OCI-M1 (cell line): ENCODE data around the gene ZNHIT1.
A peak's percentile ranks its signal among the peaks of the same experiment; 100 is the strongest.

Experiments
- DNase-seq: peaks from one replicate; lab custom pipeline; 2025; lab: John Stamatoyannopoulos, UW

Gene ZNHIT1

DNA sequence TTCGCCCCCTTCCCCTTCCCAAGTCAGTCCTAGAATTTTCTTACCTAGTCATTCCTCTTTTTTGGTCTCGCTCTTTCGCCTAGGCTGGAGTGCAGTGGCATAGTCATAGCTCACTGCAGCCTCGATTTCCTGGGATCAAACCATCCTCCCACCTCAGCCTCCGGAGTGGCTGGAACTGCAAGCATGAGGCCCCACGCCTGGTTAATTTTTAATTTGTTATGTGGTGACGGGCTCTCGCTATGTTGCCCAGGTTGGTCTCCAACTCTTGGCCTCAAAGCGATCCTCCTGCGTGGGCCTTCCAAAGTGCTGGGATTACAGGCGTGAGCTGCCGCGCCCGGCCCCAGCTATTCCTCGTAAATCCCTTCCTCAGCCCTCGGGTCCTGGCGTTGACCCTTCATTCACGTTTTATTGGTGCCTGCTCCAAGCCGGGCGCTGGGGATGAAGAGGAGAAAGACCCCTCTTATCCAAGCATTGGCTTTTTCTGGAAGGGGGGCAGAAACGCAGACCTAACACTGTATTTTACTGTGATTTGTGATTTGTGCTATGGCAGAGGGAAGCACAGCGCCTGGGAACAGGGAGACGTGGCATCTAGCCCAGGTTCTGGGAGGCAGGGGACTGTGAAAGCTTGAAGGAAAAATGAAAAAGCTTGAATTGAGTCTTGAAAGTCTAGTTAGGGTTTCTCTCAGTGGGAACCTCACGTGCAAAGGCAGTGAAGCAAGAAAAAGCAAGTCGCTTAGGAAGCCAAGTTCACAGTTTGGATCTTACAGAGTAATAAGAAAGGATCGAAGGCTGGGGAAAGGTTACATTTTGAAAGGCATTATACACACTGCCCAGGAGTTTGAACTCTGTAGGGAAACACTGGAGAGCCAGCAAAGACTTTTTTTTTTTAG, 516 bp downstream of the ZNHIT1 start:
- DNase-seq, result no peak

DNA sequence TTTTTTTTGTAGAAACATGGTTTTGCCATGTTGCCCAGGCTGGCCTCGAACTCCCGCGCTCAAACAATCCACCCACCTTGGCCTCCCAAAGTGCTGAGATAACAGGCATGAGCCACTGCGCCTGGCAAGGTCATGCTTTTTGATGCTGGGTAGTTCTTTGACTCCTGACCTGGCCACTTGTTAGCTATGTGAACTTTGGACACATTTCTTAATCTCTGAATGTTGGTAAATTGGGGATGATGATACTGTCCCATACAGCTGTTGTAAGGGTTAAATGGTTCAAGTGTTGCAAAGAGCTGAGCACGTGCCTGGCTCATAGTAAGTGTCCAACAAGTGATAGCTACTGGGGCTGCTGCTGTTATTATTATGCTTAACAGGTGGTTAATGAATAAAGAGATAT, 2.3 kb downstream of the ZNHIT1 start:
- no peak for DNase-seq

DNA sequence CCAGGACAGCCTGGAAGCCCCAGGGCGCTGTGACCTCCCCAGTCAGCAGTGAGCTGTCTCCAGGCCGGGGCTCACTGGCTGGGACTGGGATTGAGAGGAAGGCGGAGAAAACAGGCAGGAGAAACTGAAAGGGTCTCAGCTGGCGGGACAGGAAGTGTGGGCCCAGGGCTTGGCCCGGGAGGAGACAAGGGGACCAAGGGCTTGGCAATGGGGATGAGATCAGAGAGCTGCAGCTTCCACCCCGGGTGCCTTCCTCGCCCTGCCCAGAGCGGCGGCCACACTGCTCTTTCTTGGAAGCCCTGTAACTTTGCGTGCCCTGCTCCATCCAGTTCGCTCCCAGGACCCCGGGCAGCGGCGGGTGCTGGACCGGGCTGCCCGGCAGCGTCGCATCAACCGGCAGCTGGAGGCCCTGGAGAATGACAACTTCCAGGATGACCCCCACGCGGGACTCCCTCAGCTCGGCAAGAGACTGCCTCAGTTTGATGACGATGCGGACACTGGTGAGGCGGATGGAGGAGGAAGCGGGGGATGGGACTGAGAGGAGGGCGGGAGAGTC, 4.4 kb downstream of the ZNHIT1 start:
- DNase-seq, result no peak

DNA sequence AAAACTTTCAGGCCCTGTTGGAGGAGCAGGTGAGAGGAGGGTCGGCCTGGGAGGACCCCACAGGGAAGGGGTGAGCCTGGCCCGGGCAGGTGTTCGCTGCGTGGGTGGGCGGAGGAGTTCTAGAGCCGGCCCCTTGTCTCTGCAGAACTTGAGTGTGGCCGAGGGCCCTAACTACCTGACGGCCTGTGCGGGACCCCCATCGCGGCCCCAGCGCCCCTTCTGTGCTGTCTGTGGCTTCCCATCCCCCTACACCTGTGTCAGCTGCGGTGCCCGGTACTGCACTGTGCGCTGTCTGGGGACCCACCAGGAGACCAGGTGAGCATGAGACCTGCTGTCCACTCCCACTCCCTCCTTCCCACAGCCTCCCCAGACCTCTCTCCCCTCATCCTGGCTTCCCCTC, 5.6 kb downstream of the ZNHIT1 start:
- no peak for DNase-seq

DNA sequence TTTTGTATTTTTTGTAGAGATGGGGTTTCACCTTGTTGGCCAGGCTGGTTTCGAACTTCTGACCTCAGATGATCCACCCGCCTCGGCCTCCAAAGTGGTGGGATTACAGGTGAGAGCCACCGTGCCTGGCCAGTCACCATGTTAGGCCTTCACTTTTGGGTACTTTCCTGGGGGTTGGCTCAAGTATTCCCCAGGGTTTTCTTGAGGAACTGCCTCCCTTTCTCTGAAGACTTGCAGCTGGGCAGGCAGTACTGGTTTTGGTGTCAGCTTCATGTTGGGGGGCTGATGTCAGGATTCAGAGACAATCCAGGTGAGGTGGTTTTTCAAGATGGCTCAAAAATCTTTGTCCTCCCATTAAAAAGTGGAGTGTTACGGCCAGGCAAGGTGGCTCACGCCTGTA, 7.7 kb downstream of the ZNHIT1 start:
- DNase-seq, result no peak

DNA sequence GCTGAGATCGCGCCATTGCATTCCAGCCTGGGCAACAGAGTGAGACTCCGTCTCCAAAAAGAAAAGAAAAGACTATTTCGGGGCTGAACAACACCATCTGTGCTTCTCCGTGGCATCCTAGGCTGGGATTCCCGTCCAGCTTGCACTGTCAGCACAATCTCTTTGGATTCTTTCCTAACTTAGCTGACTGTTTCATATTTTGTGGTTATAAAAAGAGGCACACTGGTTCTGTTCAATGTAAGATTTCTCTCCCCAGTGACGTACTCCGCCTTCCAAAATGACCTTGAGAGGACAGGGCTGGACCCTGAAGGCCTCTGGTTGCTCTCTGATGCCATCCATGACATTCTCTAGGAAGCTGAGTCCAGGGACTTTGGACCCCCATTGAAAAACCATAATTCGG, 8.8 kb downstream of the ZNHIT1 start:
- no peak for DNase-seq

DNA sequence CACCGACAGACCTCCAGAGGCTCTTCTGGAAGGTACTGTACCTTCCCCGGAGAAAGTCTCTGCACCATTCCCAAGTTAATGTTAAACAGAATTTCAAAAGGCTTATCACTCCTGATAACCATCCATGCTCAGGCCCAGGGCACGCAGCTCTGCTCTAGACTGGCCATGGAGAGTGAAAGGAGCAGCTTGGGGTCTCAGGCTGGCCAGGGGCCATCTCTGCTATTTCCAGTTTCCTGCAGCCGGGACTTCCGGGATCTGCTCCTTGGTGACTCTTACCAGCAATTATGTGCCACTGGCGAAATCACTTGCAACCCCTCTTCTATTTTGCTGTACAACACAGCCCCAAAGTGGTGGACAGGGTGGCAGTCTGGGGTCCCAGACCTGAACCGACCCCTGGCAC, 13.7 kb downstream of the ZNHIT1 start:
- no peak for DNase-seq

DNA sequence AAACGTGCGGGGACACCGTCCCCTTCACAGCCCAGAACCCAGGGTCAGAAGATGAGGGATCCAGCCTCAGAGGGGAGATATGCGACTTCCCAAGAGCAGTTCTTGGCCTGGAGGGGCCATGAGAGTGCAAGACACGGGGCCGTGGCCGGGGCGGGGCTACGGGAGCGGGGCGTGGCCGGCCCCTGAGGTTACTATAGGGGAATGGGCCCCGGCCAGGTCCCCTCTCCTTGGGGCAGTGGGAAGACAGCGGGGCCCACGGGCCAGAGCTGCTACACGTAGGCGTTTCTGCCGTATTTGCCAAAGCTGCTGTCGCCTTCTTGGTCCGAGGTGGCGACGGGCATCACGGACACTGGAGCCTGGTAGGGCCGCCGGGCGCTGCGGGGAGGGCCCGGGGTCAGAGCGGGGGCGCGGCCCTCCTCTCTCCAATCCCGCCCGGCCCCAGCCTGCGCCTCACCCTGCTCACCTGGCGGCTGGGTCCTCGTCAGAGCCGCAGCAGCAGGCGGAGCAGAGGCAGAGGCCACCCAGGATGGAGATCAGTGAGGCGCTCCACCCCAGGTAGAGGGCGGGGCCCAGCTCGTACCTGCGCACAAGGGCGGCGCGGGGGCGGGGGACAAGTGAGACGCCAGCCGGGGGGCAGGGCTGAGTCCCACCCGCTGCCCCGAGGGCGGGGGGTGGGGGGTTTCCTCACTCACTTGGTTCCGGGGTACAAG, 14.3 kb downstream of the ZNHIT1 start:
- no peak for DNase-seq

DNA sequence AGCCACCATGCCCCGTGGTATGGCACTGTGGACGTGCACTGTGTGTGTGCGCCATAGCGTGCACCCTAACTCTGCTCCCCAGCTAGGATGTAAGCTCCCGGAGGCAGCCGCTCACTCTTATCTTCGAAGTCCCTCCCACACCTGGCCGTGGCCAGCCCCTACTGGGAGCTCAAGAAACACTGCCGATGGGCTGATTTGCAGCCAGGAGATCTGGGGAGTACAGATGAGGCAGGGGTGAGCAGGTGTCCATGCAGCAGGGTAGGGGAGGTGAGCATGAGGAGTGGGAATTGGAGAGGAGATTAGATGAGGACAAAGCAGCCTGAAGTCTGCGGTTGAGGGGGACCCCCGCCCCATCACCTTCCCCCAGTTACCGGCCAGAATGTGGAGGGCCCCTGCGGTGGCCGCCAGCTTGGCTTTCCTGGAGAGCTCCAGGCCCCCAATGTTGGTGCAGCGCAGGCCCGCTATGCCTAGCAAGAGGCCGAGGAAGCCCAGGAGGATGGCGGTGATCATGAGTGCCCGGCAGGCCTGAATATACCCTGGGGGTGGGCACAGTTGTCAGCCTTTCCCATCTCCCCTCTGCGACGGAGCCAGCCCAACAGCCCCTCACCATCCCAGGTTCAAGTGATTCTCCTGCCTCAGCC, 16.1 kb downstream of the ZNHIT1 start:
- DNase-seq, result no peak

DNA sequence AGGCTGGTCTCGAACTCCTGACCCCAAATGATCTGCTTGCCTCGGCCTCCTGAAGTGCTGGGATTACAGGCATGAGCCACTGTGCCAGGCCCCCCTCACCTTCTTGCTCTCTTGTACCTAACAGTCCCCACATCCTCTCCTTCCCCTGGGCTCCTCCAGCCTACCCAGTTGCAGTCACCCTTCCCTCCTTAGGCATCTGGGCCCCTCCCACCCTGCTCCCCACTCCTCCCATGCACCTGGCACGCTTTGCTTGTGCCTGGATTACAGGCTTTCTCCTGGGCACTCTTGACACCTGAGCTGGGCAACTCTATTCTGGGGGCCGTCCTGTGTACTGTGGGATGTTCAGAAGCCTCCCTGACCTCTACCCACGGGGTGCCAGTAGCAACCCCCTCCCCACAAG, 16.7 kb downstream of the ZNHIT1 start:
- DNase-seq, result no peak

DNA sequence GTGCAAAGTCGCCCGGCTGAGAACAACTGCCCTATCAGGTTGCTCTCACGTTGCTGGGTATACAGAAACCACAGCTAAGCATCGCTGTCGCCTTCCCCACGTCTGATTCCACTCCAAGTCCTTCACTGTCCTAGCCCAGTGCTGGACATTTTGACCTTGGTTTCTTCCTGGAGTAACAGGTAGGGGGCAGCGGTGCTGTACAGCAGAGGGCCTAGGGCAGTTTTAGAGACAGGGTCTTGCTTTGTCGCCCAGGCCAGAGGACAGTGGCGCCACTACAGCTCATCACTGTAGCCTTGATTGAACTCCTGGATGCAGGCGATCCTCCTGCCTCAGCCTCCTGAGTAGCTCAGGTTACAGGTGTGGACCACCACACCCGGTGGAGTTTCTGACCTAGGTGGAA, 17.1 kb downstream of the ZNHIT1 start:
- DNase-seq, result peak; percentile 65

DNA sequence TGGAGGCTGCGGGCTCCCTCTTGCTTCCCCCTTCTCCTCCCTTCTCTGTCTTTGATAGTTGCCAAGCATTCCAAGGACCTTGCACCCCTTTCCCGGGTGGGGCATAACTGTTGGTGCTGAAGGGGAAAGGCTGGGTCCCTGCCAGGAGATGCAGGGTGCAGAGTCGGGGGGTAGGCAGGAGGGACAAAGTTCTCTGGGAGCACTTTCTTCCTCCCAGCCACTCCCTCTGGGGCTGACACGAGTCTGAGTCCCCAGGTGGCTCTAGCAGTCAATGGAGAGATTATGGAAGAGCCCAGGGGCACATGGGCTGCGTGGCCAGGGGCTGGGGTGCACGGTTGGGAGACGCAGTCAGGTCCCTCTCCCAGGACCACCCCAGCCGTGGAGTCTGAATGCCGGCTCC, 17.6 kb downstream of the ZNHIT1 start:
- DNase-seq, result no peak

DNA sequence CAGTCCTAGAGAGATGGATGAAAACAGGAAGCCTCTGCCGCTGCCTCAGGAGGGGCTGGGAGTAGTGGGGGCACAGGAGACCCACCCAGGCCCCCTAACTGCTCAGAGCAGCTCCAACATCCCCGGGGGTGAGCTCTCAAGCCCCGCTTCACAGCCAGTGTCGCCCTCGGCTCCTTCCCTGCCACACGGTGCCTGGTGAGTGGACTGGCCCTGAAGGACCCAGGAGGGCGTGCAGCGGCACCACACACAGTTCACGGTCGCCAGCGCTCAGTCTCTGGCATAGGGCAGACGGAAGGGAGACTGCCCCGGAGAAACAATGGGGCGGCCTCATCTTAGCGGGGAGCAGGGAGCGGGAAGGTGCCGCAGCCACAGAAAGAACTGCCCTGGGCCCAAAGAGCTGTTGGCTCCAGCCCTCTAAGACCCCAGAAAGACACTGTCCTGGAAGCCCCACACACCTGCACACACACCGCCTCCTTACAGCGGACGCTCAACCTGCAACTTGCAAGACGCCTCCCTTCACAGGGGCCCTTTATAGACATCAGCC, 18.4 kb downstream of the ZNHIT1 start:
- no peak for DNase-seq

DNA sequence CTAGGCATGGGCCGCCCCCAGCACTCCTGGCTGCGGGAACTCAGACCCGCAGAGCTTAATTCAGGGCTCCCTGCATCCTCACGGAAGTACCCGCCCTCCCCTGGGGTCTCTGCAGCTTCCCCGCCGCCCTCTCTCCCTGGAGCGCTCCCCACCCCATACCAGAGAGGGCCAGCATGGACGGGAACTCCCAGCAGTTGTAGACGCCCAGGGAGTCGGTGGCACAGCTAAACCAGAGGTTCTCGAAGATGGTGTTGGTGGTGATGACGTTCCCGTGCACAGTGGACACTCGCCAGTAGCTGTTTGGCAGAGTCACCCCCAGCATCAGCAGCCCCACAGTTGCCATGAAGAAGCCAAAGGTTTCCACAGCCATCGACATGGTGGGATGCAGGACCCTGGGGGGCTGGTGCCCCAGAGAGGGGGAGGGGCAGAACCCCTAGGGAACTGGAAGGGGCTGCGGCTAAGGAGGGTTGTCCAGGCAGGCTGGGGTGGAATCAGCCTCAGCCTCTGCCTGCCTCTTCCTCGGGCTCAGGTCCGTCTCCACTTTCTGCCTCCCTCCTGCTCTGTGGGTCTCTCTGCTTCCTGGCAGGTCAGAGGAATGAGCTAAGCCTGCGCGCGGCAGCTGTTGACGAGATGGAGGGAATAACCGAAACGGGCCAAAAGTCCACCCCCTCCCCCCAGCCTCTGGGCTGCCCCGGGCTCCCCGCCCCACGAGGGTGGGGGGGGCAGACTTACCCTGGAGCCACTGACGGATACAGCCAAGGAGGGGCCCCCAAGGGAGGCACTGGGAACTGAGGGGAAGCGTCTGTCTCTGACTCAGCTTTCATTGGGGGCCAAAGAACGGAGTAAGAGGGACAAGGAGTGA, 19.5 kb downstream of the ZNHIT1 start, which contains the start of gene CLDN15:
Gene CLDN15 (minus strand): TSS at position 597 of the 862 bp plus-strand sequence. CDS start 221 bp downstream, at position 376.
- no peak for DNase-seq

DNA sequence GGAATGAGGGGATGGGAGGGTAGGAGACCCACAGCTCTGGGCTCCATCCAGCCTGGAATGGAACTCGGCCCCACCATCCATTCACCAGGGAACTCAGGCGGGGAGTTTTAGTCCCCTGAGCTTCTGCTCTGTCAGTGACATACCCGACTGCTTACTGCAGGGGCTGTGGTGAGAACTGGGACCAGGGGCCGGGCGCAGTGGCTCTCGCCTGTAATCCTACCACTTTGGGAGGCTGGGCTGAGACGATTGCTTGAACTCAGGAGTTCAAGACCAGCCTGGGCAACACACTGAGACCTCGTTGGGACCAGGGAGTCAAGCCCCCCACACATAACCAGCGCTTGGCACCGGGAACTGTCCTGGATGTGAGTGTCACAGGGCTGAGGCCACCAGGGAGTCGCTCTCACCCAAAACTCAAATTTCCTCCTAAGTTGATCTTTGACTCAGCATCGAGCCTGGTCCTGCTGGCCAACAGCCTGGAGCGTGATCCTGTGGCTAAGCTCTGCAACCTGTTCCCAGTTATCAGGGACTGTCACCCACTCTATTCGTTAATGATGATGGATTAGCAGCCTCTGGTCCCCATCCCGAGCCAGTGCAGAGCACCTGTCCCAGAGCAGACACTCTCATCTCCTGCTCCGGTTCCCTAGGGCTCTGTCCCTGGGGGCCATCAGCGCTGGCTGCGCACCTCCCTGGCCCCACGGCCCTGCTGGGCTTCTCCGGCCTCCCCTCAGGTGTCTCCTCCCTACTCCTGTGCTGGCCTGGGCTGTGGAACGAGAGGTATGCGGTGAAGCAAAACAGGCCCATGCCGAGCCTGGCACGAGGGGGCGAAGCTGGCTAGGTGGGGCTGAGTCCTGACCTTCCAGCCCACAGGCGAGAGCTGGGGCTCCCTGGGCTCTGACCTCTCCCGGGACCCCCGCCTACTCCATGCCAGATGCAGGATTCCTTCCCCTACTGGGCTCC, 20.5 kb downstream of the ZNHIT1 start:
- no peak for DNase-seq

DNA sequence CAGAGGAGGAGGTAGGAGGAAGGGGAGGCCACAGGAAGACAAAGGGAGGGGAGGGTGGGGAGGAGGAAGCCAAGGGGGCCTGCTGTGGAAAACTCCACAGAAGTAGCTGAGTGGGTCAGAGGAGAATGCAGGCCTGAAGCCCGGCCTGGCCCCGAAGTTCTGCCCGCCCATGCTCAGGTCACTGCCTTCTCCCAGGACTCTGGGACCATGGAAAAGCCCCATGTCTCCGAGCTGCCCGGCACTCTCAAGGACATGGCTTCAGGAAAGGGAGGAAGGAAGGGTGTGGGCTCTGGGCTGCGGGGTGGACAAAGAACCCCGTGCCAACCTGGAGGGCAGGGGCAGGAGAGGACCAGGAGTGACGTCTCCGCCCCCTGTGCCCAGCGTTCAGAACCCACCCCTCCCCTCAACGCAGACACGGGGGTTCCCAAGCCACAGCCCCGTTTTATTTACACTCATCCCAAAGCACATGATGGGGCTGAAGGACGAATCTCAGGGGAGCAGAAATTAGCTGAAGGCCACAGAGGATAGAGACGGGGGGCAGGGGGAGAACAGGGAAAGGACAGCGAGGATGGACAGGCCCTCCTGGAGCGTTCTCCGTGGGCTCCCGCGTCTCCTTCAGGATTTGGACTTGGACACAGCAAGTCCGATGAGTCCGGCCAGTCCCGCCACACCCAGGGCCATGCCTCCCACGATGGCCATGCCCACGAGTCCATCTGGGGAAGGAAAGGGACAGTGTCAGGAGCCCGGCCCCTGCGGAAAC, 21.4 kb downstream of the ZNHIT1 start:
- DNase-seq, result no peak

DNA sequence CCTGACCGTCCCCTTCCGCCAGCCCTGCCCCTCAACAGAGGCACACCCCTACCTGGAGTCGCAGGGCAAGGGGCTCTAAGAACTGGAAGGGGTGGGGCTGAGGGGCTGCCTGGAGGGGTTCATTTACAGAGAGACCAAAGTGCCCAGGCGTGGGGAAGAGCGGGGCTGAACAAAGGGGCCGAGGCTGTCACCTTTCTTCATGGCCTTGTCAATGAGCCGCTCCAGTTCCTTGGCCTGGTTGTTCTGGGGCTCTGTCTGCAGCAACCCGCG, 21.9 kb downstream of the ZNHIT1 start:
- no peak for DNase-seq

DNA sequence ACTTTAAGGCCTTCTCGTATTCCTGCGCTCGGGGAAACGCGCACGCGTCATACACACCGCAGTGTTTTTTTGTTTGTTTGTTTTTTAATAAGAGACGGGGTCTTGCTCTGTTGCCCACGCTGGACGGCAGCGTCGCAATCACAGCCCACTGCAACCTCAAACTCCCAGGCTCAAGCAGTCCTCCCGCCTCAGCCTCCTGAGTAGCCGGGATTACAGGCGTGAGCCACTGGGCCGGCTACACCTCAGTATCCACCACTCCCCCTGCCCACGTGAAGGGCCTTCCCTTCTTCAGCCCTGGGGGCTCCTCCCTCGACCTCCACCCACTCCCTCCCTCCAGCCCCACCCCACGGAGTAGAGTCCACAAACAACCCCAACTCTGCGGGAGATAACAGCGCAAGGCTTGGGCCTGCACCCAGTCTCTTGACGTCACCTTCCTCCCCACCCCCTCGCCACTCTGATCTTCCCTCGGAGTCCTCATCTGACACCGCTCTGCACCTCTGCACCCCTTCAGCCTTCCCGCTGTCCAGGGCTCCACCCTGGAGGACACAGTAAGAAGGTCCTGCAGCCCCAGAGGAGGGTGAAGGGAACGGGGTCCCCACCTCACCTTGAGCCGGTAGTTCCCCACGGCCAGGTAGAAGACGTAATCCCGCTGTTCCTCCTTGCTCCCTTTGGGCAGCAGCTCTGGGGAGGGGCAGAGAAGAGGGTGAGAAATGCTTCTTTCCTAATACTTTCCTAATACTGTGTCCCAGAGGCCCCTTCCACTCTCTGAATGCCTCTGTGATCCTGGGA, 22.5 kb downstream of the ZNHIT1 start:
- no peak for DNase-seq

DNA sequence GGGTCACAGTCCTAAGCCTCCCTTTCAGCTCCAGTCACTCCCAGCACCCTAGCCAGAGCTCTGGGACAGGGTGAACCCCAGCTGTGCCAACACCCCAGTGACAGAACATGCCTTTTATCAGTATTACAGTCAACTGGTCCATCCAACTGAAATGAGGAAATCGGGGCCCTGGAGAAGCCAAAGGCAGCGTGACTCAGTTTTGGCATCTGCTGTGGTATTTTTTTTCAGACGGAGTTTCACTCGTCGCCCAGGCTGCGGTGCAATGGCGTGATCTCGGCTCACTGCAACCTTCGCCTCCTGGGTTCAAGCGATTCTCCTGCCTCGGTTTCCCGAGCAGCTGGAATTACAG, 23.0 kb downstream of the ZNHIT1 start:
- DNase-seq, result no peak
